T-helper 1 cell treated with Interleukin-12 subunit alpha and Interleukin-12 subunit beta and Interleukin-4 antibody, amounts not matched to agents 30 μg/mL and 1 μg/mL, for 36 hours (primary cell): ENCODE results near the gene CREBRF.

Experiments
- H3K27ac Mint-ChIP-seq: one replicate; pipeline ENCODE4 v1.8.0; 2021; ENCODE audit warnings: mild to moderate bottlenecking, mixed read lengths
- H3K27me3 Mint-ChIP-seq: one replicate; pipeline ENCODE4 v1.8.0; 2021; ENCODE audit warnings: low read depth, mixed read lengths
- H3K36me3 Mint-ChIP-seq: one replicate; pipeline ENCODE4 v1.8.0; 2021; ENCODE audit warnings: low read depth, mixed read lengths
- H3K4me1 Mint-ChIP-seq: one replicate; pipeline ENCODE4 v1.8.0; 2021; ENCODE audit warnings: low read depth, mixed read lengths
- H3K4me3 Mint-ChIP-seq: one replicate; pipeline ENCODE4 v1.8.0; 2021; ENCODE audit warnings: mild to moderate bottlenecking, moderate library complexity, mixed read lengths
- H3K9me3 Mint-ChIP-seq: one replicate; pipeline ENCODE4 v1.8.0; 2021; ENCODE audit warnings: mixed read lengths

The CREBRF gene

DNA sequence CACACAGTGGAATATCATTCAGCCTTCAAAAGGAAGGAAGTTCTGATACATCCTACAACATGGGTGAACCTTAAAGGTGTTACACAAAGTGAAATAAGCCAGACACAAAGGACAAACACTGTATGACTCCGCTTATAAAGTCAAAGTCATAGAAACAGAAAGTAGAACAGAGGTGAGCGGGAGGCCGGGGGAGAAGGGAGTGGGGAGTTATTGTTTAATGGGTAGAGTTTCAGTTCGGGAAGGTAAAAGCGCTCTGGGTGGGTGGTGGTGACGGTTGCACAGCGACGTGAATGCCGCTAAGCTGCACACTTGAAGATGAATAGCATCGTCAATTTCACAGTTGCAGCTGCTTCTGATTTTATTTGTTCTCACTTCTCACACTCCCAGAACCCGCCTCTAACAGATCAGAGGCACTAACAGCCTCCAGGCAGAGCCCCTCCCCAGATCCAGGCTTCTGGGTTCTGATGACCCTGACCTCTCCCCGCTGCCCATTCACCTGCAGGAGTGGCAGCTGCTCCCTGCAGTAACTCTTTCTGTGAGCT lies 122.3 kb downstream of the CREBRF start:
- no peak overlapping the region for H3K4me3 Mint-ChIP-seq
- peaks cover 8% of the 10 kb centered on the region for H3K9me3 Mint-ChIP-seq

GRCh38 chr5:173180331-173180730 lies 124.2 kb downstream of the CREBRF start:
- H3K4me3 Mint-ChIP-seq = no peak overlapping the region
- H3K27me3 Mint-ChIP-seq = no peaks in the 10 kb centered on the region
- no peaks in the 10 kb centered on the region for H3K4me1 Mint-ChIP-seq
- no peak overlapping the region for H3K27ac Mint-ChIP-seq
- H3K36me3 Mint-ChIP-seq = no peaks in the 10 kb centered on the region
- H3K9me3 Mint-ChIP-seq = peaks cover 8% of the 10 kb centered on the region

More for the DNA sequence above, 122.3 kb downstream of the CREBRF start:
- no peaks in the 10 kb centered on the region for H3K4me1 Mint-ChIP-seq
- no peaks in the 10 kb centered on the region for H3K27me3 Mint-ChIP-seq
- H3K27ac Mint-ChIP-seq = no peak overlapping the region
- no peaks in the 10 kb centered on the region for H3K36me3 Mint-ChIP-seq

DNA sequence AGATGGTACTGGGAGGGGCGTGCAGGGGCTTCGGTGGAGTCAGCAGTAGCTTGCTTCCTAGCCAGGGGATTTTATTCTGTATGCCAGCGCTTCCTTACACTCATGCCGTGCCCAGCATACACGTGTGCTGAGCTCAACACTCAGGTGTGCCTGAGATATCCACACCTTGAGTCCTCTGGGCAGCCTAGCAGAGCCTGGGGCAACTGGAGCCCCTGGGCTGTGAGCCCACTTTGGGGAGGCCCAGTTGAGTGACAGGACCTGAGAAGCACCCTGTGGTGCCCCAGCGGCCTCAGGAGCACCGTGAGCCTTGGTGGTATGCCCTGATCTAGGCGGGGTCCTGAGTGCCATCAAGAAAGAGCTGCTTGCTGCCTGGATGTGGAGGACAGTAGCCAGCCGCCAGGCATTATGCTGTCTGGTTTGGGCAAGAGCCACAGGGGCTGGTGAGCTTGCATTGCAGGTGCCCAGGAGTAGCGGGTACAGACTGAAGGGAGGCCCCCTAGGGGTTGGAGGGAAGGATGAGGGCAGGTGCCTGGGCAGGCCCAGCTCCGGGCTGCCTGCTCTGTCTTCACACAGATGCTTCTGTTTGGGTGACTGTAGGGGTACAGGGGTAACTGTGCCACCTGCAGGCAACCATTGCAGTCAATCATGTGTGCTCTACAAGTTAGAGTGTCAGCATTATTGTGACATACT lies 131.0 kb downstream of the CREBRF start:
- H3K27me3 Mint-ChIP-seq = no peaks in the 10 kb centered on the region
- H3K9me3 Mint-ChIP-seq = no peaks in the 10 kb centered on the region
- no peaks in the 10 kb centered on the region for H3K4me1 Mint-ChIP-seq
- no peak overlapping the region for H3K4me3 Mint-ChIP-seq
- H3K27ac Mint-ChIP-seq = no peak overlapping the region
- no peaks in the 10 kb centered on the region for H3K36me3 Mint-ChIP-seq

DNA sequence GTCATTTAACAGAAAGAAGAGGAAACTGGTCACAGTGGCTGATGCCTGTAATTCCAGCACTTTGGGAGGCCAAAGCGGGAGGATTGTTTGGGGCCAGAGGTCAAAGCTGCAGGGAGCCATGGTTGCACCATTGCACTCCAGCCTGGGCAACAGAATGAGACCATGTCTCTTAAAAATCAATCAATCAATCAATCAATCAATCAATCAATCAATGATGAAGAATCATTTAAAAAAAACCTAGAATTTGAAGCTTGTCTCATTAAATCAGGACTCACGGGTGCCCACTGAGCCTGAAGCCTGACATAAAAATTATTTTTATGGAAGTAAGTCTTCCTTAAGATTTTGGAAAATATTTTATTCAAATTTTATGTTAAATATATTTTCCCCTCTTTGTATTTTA lies 132.1 kb downstream of the CREBRF start:
- H3K27me3 Mint-ChIP-seq = no peaks in the 10 kb centered on the region
- no peak overlapping the region for H3K4me3 Mint-ChIP-seq
- H3K4me1 Mint-ChIP-seq = no peaks in the 10 kb centered on the region
- no peaks in the 10 kb centered on the region for H3K9me3 Mint-ChIP-seq
- no peak overlapping the region for H3K27ac Mint-ChIP-seq
- no peaks in the 10 kb centered on the region for H3K36me3 Mint-ChIP-seq
